ENCODE results near the gene FOXO1.
"Not testable (repeated sequence)": the region's sequence is repeated elsewhere in the genome, so short reads cannot be mapped to it uniquely, and the experiment has no call there.

The FOXO1 gene

DNA sequence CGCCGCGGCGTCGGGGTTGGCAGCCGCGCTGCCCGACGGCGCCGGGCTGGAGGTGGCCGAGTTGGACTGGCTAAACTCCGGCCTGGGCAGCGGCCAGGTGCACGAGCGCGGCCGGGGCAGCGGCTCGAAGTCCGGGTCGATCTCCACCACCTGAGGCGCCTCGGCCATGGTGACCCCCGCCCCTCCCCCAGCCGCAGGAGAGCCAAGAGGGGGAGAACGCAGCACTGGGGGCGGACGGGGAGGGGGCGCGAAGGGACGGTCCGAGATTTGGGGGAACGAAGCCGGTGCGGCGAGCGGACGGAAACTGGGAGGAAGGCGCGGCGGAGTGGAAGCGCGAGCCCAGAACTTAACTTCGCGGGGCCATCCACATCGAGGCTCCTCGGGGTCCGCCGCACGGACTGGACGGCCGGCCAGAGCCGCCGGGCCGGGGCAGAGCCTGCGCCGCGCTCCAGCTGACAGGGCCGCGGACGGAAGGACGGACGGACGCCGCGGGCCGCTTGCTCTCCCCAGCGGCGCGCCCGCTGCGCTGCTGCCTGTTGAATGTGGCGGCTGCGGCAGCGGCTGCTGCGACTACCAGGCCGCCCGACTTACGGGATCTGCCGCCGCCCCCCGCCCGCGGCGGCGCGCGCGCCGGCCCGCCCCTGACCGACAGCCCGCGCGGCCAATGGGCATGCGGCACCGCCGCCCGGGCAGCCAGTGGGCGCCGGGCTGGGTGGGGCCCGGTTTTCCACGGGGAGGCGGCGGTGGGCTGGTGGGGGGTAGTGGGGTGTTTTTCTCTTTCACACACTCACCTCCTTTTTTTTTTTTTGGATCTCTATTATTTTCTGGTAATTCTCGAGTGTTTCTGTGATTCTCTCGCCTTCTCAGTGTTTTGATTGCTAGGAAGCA is at the start of gene FOXO1:
TSS of gene FOXO1 (minus strand) at position 597 of the 888 bp plus-strand sequence. CDS start at position 168, 429 bp downstream.
- DNase-seq (ENCODE audit: insufficient read length, low spot score), result peak; percentile 89
- FAIRE-seq, result peak; percentile 55

GRCh38 chr13:40714433-40714832 is 48.0 kb upstream of the FOXO1 start:
- FAIRE-seq, result not testable (repeated sequence)

DNA sequence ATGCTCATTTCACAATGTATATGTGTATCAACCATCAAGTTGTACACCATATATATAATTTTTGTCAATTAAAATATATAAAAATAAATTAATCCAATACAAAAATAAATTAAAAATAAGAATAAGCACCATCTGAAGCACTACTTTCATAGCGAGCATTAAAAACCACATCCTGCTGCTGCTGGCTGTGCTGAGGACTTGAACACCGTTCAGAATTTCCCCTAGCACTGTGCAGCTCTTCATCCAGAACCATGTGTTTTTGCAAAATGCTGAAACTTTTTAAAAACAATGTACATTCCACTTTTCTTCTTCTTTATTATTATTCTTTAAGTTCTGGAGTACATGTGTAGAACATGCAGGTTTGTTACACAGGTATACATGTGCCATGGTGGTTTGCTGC is 40.0 kb upstream of the FOXO1 start:
- DNase-seq (ENCODE audit: insufficient read length, low spot score), result no peak
- no peak for FAIRE-seq

More at GRCh38 chr13:40714433-40714832, 48.0 kb upstream of the FOXO1 start:
- DNase-seq (ENCODE audit: insufficient read length, low spot score), result not testable (repeated sequence)

DNA sequence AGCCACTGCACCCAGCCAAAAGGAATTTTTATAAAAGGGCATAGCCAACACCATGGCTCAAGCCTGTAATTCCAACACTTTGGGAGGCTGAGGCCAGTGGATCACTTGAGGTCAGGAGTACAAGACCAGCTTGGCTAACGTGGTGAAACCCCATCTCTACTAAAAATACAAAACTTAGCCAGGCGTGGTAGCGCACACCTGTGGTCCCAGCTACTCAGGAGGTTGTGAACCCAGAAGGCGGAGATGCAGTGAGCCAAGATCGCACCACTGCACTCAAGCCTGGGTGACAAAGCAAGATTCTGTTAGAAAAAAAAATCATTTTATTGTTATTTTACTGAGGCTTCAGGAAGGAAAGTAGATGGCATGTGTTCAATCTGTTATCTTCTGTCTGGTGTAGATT is 31.3 kb upstream of the FOXO1 start:
- FAIRE-seq, result no peak
- no peak for DNase-seq (ENCODE audit: insufficient read length, low spot score)

DNA sequence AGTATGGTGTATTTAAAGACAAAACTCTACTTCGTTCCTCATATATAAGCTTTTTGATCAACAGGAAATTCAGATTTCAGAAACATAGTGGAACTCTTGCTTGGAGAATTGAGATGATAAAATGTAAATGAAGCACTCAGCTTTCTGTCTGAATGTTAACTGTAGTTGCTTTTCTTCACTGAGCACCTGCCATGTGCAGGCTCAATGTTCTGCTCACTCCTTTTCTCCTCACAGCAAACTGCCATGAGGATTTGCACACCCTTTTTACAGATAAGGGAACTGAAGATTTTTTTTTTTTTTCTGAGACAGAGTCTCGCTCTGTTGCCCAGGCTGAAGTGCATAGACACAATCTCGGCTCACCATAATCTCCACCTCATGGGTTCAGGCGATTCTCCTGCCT is 28.0 kb upstream of the FOXO1 start:
- FAIRE-seq (no peak), DNase-seq (ENCODE audit: insufficient read length, low spot score) (no peak)

DNA sequence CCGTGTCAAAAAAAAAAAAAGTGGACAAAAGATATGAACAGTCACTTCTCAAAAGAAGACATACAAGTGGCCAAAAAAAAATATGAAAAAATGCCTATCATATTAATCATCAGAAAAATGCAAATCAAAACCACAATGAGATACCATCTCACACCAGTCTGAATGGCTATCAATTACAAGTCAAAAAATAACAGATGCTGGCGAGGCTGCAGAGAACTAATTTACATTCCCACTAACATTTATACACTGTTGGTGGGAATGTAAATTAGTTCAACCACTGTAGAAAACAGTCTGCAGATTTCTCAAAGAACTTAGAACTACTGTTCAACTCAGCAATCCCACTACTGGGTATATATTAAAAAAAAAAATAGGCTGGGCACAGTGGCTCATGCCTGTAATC is 26.5 kb upstream of the FOXO1 start:
- DNase-seq (ENCODE audit: insufficient read length, low spot score) (no peak), FAIRE-seq (no peak)

DNA sequence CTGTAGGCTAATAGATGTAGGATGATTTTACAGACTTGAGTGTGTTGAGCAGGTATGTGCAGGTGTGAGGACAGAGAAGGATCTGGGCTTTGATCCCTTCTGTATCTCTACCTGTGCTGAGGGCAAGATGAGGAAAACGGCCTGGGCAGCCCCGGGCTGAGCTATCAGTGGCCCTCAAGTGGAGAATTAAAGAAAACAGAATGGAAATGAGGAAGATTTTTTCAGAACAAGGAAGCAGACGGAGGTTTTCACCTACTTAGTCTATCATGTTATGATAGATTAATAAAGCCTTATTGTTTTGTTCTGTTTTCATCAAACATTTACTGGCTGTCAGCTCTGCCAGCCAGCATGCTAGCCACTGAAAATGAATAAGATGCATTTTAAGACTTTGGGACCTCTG is 22.3 kb upstream of the FOXO1 start:
- DNase-seq (ENCODE audit: insufficient read length, low spot score) (no peak), FAIRE-seq (no peak)

GRCh38 chr13:40682449-40683240 is 16.2 kb upstream of the FOXO1 start:
- DNase-seq (ENCODE audit: insufficient read length, low spot score) (no peak), FAIRE-seq (no peak)

GRCh38 chr13:40681341-40682146 is 15.1 kb upstream of the FOXO1 start:
- DNase-seq (ENCODE audit: insufficient read length, low spot score), result no peak
- FAIRE-seq, result no peak

DNA sequence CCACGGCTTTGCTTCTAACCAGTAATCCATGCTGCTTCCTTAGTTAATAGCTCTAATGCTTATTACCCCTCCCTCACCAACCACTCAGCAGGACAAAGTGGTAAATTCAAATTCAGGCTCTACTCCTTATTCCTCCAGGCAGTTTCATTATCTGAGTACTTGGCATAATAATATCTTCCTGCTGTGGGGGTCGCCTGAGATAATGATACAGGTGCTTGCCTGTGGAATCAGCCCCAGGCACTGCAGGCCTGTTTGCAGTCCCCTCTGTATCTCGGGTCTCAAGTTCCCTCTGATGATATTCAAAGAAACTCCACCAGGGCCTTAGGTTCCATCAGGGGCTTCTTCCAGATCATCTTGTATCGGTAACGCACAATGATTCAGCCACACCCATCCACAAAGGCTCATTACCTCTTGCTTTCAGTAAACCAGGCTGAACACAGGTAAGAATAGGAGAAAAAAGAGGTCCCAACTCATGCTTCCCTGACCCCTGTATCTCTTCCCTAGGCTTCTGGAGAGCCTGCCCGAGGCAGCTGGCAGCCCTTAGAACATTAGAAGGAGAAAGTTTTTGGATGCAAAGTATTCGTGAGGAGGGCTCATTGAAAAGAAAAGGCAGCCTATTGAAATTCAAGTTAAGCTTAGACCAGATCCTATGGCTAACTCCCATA is 14.3 kb upstream of the FOXO1 start:
- no peak for FAIRE-seq
- DNase-seq (ENCODE audit: insufficient read length, low spot score), result no peak

GRCh38 chr13:40679480-40679985 is 13.1 kb upstream of the FOXO1 start:
- FAIRE-seq (no peak), DNase-seq (ENCODE audit: insufficient read length, low spot score) (no peak)

DNA sequence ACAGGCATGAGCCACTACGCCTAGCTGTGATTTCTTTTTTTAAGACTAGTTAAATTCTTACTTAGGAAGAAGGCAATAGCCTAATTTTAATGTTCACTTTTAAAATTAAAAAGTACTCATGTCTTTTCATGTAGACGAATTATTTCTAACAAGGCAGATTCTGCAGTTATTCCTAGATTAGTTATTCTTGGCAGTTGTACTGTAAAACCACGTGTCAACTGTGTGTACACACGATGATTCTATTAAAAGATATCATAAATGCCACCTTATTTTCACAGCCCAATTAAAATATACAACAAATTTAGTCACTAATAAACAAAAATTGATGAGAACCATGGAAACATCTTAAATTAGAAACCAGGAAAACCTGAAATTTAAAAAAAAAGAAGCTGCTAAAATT is 10.6 kb upstream of the FOXO1 start:
- FAIRE-seq (no peak), DNase-seq (ENCODE audit: insufficient read length, low spot score) (no peak)

DNA sequence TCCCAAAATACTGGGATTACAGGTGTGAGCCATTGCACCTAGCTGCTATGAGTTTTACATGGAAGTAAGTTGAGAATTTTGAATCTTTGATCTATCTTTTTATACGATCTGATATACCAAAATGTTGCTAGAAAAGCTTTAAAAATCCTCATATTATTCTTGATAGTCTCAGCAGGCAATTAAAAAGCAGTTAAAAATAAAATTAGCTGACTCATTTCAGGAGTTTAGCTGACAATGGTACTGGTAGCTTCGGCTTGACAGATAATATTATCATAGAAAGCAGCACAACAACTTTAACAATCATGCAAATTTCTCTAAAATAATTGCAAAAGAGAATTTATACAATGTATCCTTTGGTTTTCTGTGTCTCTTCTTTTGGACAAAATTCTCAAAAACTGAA is 9.6 kb upstream of the FOXO1 start:
- DNase-seq (ENCODE audit: insufficient read length, low spot score) (no peak), FAIRE-seq (no peak)

- DNase-seq (ENCODE audit: insufficient read length, low spot score) (no peak), FAIRE-seq (no peak)
Measured at GRCh38 chr13:40673414-40673813, 7.0 kb upstream of the FOXO1 start.

- no peak for DNase-seq (ENCODE audit: insufficient read length, low spot score)
Measured at GRCh38 chr13:40672765-40673397, 6.4 kb upstream of the FOXO1 start.

DNA sequence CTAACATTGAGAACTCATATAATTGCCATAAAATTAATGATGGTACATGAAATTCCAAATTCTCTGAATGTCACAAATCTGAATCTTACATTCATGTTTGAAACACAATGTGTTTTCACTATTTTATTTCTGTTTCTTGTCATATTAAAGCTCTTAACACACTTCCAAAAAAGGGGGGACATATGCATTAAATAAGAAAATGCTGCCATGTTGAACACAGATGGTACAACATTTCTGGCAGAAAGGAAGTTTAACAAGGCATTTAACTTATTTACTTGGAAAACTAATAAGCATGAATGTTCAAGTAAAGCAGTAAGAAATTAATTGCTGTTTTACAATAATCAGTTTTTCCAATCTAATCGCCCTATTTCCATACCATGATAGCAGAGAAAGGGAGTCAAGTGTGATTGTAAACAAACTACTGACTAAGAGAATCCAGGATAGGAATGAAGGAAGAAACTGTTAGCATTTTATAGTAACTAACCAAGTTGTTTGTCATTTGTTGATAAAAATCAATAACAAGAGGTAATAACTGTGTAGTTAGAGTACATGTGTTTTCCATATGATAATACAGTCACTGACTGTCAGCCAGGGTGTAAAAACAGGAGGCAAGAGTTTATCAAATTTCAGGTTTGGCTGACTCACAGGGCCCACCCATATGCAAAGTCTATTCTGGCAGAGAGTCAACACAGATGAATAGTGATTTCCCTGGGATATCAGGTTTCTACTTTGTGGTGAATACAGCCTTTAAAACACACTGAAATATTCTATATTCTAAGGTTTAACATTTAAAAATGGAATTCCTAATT is 5.7 kb upstream of the FOXO1 start:
- DNase-seq (ENCODE audit: insufficient read length, low spot score) (peak; percentile 62), FAIRE-seq (no peak)

More at GRCh38 chr13:40672765-40673397, 6.4 kb upstream of the FOXO1 start:
- no peak for FAIRE-seq

DNA sequence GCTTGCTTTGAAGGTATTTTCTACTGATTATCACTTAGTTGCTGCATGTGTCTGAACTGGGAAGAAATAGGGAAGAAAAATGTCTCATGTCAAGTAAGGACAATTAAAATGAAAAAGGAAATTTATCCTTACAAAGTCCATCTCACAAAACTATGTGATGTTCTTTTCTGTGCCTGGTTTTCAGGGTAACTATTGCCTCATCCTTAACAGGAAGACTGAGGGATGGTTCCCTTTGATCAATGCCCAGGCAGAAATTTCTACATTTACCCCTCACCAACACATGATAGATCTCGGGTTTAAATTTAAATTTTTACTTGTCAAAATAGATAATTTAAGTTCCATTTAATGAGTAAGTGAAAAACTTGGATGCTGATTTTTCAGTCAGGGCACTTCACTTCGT is 3.9 kb upstream of the FOXO1 start:
- FAIRE-seq (no peak), DNase-seq (ENCODE audit: insufficient read length, low spot score) (no peak)

GRCh38 chr13:40668335-40668734 is 1.9 kb upstream of the FOXO1 start:
- no peak for DNase-seq (ENCODE audit: insufficient read length, low spot score)
- FAIRE-seq, result no peak

- DNase-seq (ENCODE audit: insufficient read length, low spot score) (no peak), FAIRE-seq (no peak)
Measured at GRCh38 chr13:40667622-40667978, 1.2 kb upstream of the FOXO1 start.
